Mesenchymal stem cell (in vitro differentiated cells and primary cell): ENCODE data around the gene NCOA1.

Experiments used
- DNase-seq: peaks from one replicate; pipeline ENCODE4 v3.0.0-alpha.2; 2013
- H2AFZ ChIP-seq: one replicate; pipeline ENCODE4 v1.6.1; 2013; ENCODE audit warnings: low read depth, mild to moderate bottlenecking, control low read depth, inconsistent platforms, low read length, moderate library complexity
- H2AK5ac ChIP-seq: 2 replicates; pipeline ENCODE4 v1.6.1; 2013; ENCODE audit warnings: low read length, moderate library complexity, mild to moderate bottlenecking, inconsistent platforms; ENCODE audit not compliant: severe bottlenecking
- H2BK120ac ChIP-seq: one replicate; pipeline ENCODE4 v1.6.1; 2013; ENCODE audit warnings: low read depth, mild to moderate bottlenecking, inconsistent platforms, low read length, moderate library complexity
- H2BK12ac ChIP-seq, 2 experiments: one replicate each; pipeline ENCODE4 v1.6.1; 2013; ENCODE audit warnings: inconsistent platforms in 2 of 2, low read length in 2 of 2, mild to moderate bottlenecking in 2 of 2, moderate library complexity in 2 of 2, control low read depth in 1 of 2
- H2BK15ac ChIP-seq: one replicate; pipeline ENCODE4 v1.6.1; 2013; ENCODE audit warnings: mild to moderate bottlenecking, low read depth, inconsistent platforms; ENCODE audit not compliant: poor library complexity, severe bottlenecking
- H2BK5ac ChIP-seq: 2 replicates; pipeline ENCODE4 v1.6.1; 2013; ENCODE audit warnings: low read depth, mild to moderate bottlenecking, low read length, control low read depth, inconsistent platforms; ENCODE audit not compliant: poor library complexity, severe bottlenecking
- H3K14ac ChIP-seq, 2 experiments: one replicate each; pipeline ENCODE4 v1.6.1; 2013; ENCODE audit warnings: inconsistent platforms in 2 of 2, low read length in 2 of 2, control low read depth in 1 of 2, mild to moderate bottlenecking in 1 of 2, moderate library complexity in 1 of 2
- H3K18ac ChIP-seq, 2 experiments: one replicate each; pipeline ENCODE4 v1.6.1; 2013; ENCODE audit warnings: inconsistent platforms in 2 of 2, low read length in 2 of 2, control low read depth in 1 of 2, low read depth in 1 of 2, mild to moderate bottlenecking in 1 of 2
- H3K23ac ChIP-seq, 2 experiments: one replicate each; pipeline ENCODE4 v1.6.1; 2013; ENCODE audit warnings: inconsistent platforms in 2 of 2, low read length in 2 of 2, mild to moderate bottlenecking in 2 of 2, moderate library complexity in 2 of 2, control low read depth in 1 of 2
- H3K27ac ChIP-seq: 2 replicates; pipeline ENCODE4 v1.5.1; 2013; ENCODE audit warnings: mild to moderate bottlenecking, moderate library complexity, low read length, control low read depth, inconsistent platforms; ENCODE audit not compliant: poor library complexity, severe bottlenecking
- H3K27me3 ChIP-seq, 2 experiments: 2 replicates each; pipeline versions ENCODE4 v1.6.1 to v1.7.0; 2013; ENCODE audit warnings: low read length in 2 of 2, mild to moderate bottlenecking in 2 of 2, moderate library complexity in 2 of 2, control low read depth in 1 of 2, inconsistent platforms in 1 of 2; ENCODE audit not compliant: control insufficient read depth in 1 of 2, insufficient read depth in 1 of 2
- H3K36me3 ChIP-seq, 2 experiments: 2 replicates each; pipeline versions ENCODE4 v1.6.1 to v1.7.0; 2013; ENCODE audit warnings: low read length in 2 of 2, control low read depth in 1 of 2, inconsistent platforms in 1 of 2, low read depth in 1 of 2, mild to moderate bottlenecking in 1 of 2; ENCODE audit not compliant: insufficient read depth in 2 of 2, control insufficient read depth in 1 of 2
- H3K4ac ChIP-seq, 2 experiments: one replicate each; pipeline ENCODE4 v1.6.1; 2013; ENCODE audit warnings: inconsistent platforms in 2 of 2, low read length in 2 of 2, mild to moderate bottlenecking in 2 of 2, moderate library complexity in 2 of 2, control low read depth in 1 of 2, low read depth in 1 of 2
- H3K4me1 ChIP-seq: 2 replicates; pipeline ENCODE4 v1.6.1; 2013; ENCODE audit warnings: low read depth, low read length, control low read depth; ENCODE audit not compliant: control insufficient read depth, insufficient read depth
- H3K4me2 ChIP-seq: 2 replicates; pipeline ENCODE4 v1.6.1; 2013; ENCODE audit warnings: low read length, mild to moderate bottlenecking, inconsistent platforms; ENCODE audit not compliant: poor library complexity, severe bottlenecking
- H3K4me3 ChIP-seq, 2 experiments: 2 replicates each; pipeline versions ENCODE4 v1.5.1 to v1.7.0; 2013; ENCODE audit warnings: low read length in 2 of 2, mild to moderate bottlenecking in 2 of 2, control low read depth in 1 of 2, low read depth in 1 of 2; ENCODE audit not compliant: insufficient read depth in 1 of 2
- H3K79me1 ChIP-seq: replicated peaks from 2 replicates; pipeline ENCODE4 v1.6.1; 2013; ENCODE audit warnings: mild to moderate bottlenecking, control low read depth, low read length, inconsistent platforms; ENCODE audit not compliant: poor library complexity, severe bottlenecking
- H3K9ac ChIP-seq: 2 replicates; pipeline ENCODE4 v1.7.0; 2013; ENCODE audit warnings: mild to moderate bottlenecking, low read length, moderate library complexity
- H3K9me3 ChIP-seq: 2 replicates; pipeline ENCODE4 v1.7.0; 2013; ENCODE audit warnings: mild to moderate bottlenecking, low read length; ENCODE audit not compliant: control insufficient read depth
- H4K8ac ChIP-seq: one replicate; pipeline ENCODE4 v1.6.1; 2013; ENCODE audit warnings: inconsistent platforms, mild to moderate bottlenecking, low read length, moderate library complexity
- H4K91ac ChIP-seq: one replicate; pipeline ENCODE4 v1.6.1; 2013; ENCODE audit warnings: mild to moderate bottlenecking, low read length, inconsistent platforms
- WGBS: methylation state at CpG from one replicate; pipeline ENCODE4 v1.1.7; 2013; ENCODE audit warnings: mixed read lengths; 5-methylcytosine and 5-hydroxymethylcytosine counted together

Gene NCOA1

DNA sequence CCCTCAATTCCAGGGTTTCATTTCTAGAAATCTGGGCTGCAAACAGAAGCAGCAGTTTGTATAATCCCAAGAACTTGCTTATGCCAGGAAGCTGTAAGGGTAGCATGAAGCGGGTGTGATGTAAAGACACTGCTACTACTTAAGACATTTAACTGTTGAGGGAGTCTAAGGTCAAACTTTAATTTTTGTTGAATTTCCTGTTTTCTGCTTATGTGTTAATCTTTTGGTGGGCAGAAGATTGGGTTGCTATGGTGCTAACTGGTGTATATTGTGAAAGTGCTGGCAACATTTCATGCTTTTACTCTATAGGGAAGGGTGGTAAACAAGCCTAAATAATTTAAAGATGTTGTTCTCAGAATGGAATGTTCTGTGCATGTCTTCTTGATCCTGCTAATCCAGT, 2.7 kb downstream of the NCOA1 start:
- no peaks in the 10 kb centered on the region for H3K27me3 ChIP-seq
- no peak overlapping the region for H3K4me2 ChIP-seq
- H3K9me3 ChIP-seq: no peaks in the 10 kb centered on the region
- peaks cover 8% of the 10 kb centered on the region for H3K4me1 ChIP-seq
- H3K23ac ChIP-seq: no peak overlapping the region
- no peak overlapping the region for H4K91ac ChIP-seq
- DNase-seq: peak; percentile 51
- H3K36me3 ChIP-seq: no peaks in the 10 kb centered on the region
- H4K8ac ChIP-seq: no peak overlapping the region
- H3K9ac ChIP-seq: peak overlapping the region; percentile 84
- peaks cover 23% of the 10 kb centered on the region for H3K79me1 ChIP-seq
- H3K4me3 ChIP-seq: peak overlapping the region in 1 of 2 experiments; percentile 85
- H3K4ac ChIP-seq: no peak overlapping the region
- WGBS: 96% methylated on average over 1 of the region's 1 CpG
- H3K14ac ChIP-seq: no peak overlapping the region
- no peak overlapping the region for H2BK12ac ChIP-seq
- no peak overlapping the region for H2BK120ac ChIP-seq
- no peak overlapping the region for H3K18ac ChIP-seq
- no peak overlapping the region for H2BK15ac ChIP-seq
- no peak overlapping the region for H2BK5ac ChIP-seq
- no peak overlapping the region for H3K27ac ChIP-seq
- no peak overlapping the region for H2AFZ ChIP-seq
- no peak overlapping the region for H2AK5ac ChIP-seq

DNA sequence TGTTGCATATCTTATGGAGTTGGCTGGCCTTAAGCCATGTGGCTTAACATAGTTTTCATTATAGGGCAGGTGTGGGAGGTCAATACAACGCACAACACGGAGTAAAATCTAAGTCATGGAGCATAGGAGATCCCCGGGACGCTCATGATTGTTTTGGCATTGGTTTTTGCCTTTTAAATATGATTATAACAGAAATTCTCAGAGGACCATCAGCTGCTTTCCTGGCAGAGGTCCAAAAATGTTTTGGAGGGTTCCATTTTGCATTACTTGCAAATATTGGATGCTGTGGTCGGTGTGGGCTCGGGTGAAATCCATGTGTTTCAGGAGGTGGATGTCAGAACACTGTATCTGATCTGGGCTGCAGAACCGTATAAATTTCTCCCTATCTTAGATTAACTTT, 3.4 kb downstream of the NCOA1 start:
- 96% methylated on average over 6 of the region's 7 CpGs for WGBS
- Histone ChIP-seq H3K27me3 (no peaks in the 10 kb centered on the region), H3K18ac (no peak overlapping the region), H4K91ac (no peak overlapping the region), H3K36me3 (no peaks in the 10 kb centered on the region), H3K4ac (no peak overlapping the region), H2AFZ (no peak overlapping the region), H3K14ac (no peak overlapping the region), H3K4me1 (peaks cover 8% of the 10 kb centered on the region), H3K27ac (no peak overlapping the region), H2BK15ac (no peak overlapping the region), H2BK12ac (no peak overlapping the region), H2BK120ac (no peak overlapping the region), H2BK5ac (no peak overlapping the region), H3K23ac (no peak overlapping the region), H3K9me3 (no peaks in the 10 kb centered on the region), H4K8ac (no peak overlapping the region), H3K4me2 (no peak overlapping the region), H3K4me3 (no peak overlapping the region), H3K79me1 (peaks cover 23% of the 10 kb centered on the region), H2AK5ac (no peak overlapping the region), H3K9ac (no peak overlapping the region)
- DNase-seq: no peak

DNA sequence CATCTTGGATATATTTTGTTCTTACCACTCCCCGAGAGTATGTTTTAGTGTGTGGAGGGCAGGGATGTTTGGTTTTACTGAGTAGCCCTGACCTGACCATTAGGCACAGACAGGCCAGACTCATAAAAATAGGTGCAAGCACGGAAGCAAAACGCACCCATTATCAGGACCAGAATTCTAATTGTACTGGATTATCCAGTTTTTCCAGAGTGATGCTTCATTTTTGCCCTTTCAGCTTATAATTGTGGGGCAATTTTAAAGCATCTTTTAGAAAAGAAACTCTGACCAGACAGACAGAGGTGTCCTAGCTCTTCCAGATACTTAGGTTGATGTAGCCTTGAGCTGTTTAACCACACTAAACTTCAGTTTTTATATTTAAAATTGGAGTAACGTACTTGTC, 4.4 kb downstream of the NCOA1 start:
- WGBS: 100% methylated on average over 2 of the region's 4 CpGs
- no peaks in the 10 kb centered on the region for H3K27me3 ChIP-seq

DNA sequence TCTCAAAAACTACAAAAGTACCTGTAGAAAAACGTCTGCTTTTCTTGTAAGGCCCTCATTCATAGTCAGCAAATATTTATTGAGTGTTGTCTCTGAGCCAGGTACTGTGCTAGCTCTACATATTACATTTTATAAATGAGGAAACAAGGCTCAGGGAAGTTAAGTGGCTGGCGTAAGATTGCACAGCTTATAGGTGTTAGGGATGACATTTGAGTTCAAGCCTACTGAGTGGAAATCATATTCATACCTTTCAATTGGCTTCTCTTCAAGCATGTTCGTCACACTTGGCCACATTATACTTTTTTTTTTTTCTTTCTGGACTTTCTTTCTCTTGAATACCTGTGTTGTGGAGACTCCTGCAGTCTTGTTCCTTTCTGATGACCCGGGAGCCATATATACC, 5.9 kb downstream of the NCOA1 start:
- no peak for DNase-seq
- Histone ChIP-seq H3K27me3 (no peaks in the 10 kb centered on the region), H4K8ac (no peak overlapping the region), H3K4me2 (no peak overlapping the region), H2BK5ac (no peak overlapping the region), H3K36me3 (no peaks in the 10 kb centered on the region), H3K18ac (no peak overlapping the region), H3K4ac (no peak overlapping the region), H3K79me1 (peaks cover 25% of the 10 kb centered on the region), H2BK12ac (no peak overlapping the region), H3K23ac (no peak overlapping the region), H3K4me3 (no peak overlapping the region), H2AFZ (no peak overlapping the region), H3K14ac (no peak overlapping the region), H3K27ac (no peak overlapping the region), H3K9me3 (no peaks in the 10 kb centered on the region), H2BK15ac (no peak overlapping the region), H4K91ac (no peak overlapping the region), H2AK5ac (no peak overlapping the region), H3K9ac (no peak overlapping the region), H2BK120ac (no peak overlapping the region), H3K4me1 (peaks cover 5% of the 10 kb centered on the region)
- WGBS: 100% methylated on average over 2 of the region's 4 CpGs

More for the DNA sequence above, 4.4 kb downstream of the NCOA1 start:
- H3K79me1 ChIP-seq: peaks cover 26% of the 10 kb centered on the region
- no peak overlapping the region for H4K91ac ChIP-seq
- H3K4me3 ChIP-seq: no peak overlapping the region
- no peak overlapping the region for H2BK15ac ChIP-seq
- no peak overlapping the region for H4K8ac ChIP-seq
- H3K23ac ChIP-seq: no peak overlapping the region
- no peak overlapping the region for H2BK120ac ChIP-seq
- H2BK12ac ChIP-seq: no peak overlapping the region
- H3K4ac ChIP-seq: no peak overlapping the region
- no peak overlapping the region for H2AFZ ChIP-seq
- DNase-seq: no peak
- H3K27ac ChIP-seq: no peak overlapping the region
- no peak overlapping the region for H3K9ac ChIP-seq
- H3K4me2 ChIP-seq: no peak overlapping the region
- no peak overlapping the region for H2AK5ac ChIP-seq
- H3K14ac ChIP-seq: no peak overlapping the region
- H3K36me3 ChIP-seq: no peaks in the 10 kb centered on the region
- H3K18ac ChIP-seq: no peak overlapping the region
- no peaks in the 10 kb centered on the region for H3K9me3 ChIP-seq
- peaks cover 8% of the 10 kb centered on the region for H3K4me1 ChIP-seq
- H2BK5ac ChIP-seq: no peak overlapping the region
